Muscle of leg (tissue), 11 donors: ENCODE measurements around the gene WDR74. TPM values are rescaled to one million over a fixed set of nuclear protein-coding genes. Genes with fewer than 3 reads are reported as not detected.
"Not testable (repeated sequence)": the region's sequence is repeated elsewhere in the genome, so short reads cannot be mapped to it uniquely, and the experiment has no call there.

ENCODE experiments used
- DNase-seq: peaks from one replicate; pipeline ENCODE4 v3.0.0; 2013
- H3K27ac ChIP-seq: one replicate; pipeline ENCODE4 v1.5.1; 2013; ENCODE audit warnings: mild to moderate bottlenecking, low read length, control low read depth
- H3K27me3 ChIP-seq: one replicate; pipeline ENCODE4 v1.6.1; 2013; ENCODE audit warnings: low read length; ENCODE audit not compliant: control insufficient read depth, insufficient read depth
- H3K36me3 ChIP-seq: one replicate; pipeline ENCODE4 v1.6.1; 2013; ENCODE audit warnings: low read length; ENCODE audit not compliant: control insufficient read depth, insufficient read depth
- H3K4me1 ChIP-seq: one replicate; pipeline ENCODE4 v1.6.1; 2013; ENCODE audit warnings: low read length; ENCODE audit not compliant: control insufficient read depth, insufficient read depth
- H3K4me3 ChIP-seq: one replicate; pipeline ENCODE4 v1.5.1; 2013; ENCODE audit warnings: low read length, control low read depth
- H3K9me3 ChIP-seq: replicated peaks from 2 replicates; pipeline ENCODE4 v1.6.1; 2013; ENCODE audit warnings: low read depth, low read length; ENCODE audit not compliant: control insufficient read depth
- WGBS: methylation state at CpG from one replicate; pipeline ENCODE4 v1.1.5; 2013; ENCODE audit warnings: missing lambda C conversion rate; ENCODE audit not compliant: insufficient coverage; 5-methylcytosine and 5-hydroxymethylcytosine counted together
- polyA plus RNA-seq, 8 donors: library from polyadenylated mRNA; unstranded; fragments of 120-200 nt; gene quantifications; one replicate each; pipeline versions ENCODE4 v1.2.1 to v1.2.3, GENCODE V29; 2013; ENCODE audit warnings: inconsistent platforms in 1 of 8, low replicate concordance in 1 of 8; ENCODE audit not compliant: insufficient read length in 8 of 8, insufficient read depth in 1 of 8
- total RNA-seq: library from RNA; stranded (reverse); fragments of 120-200 nt; gene quantifications from one replicate; pipeline ENCODE4 v1.2.4, GENCODE V29; 2013

WDR74 gene
- total and polyA plus RNA-seq, 9 donors, result 28.3 to 41.8 (median 34.9) TPM

GRCh38 chr11:62841361-62842170 lies 2.2 kb upstream of the WDR74 start:
- no peaks in the 10 kb centered on the region for H3K27me3 ChIP-seq
- H3K4me3 ChIP-seq, result peak overlapping the region; percentile 99
- peaks cover 5% of the 10 kb centered on the region for H3K36me3 ChIP-seq
- 0% methylated on average over 20 of the region's 33 CpGs for WGBS
- peak; percentile 99 for DNase-seq
- H3K4me1 ChIP-seq, result peaks cover 29% of the 10 kb centered on the region
- peak overlapping the region; percentile 100 for H3K27ac ChIP-seq
- H3K9me3 ChIP-seq, result no peaks in the 10 kb centered on the region

- not testable (repeated sequence) for H3K9me3 ChIP-seq, H3K27me3 ChIP-seq
- peaks cover 12% of the 10 kb centered on the region for H3K36me3 ChIP-seq
- 0% methylated on average over 32 of the region's 41 CpGs for WGBS
- H3K4me3 ChIP-seq, result peak overlapping the region; percentile 99
- H3K4me1 ChIP-seq, result peaks cover 29% of the 10 kb centered on the region
- peak; percentile 76 for DNase-seq
- H3K27ac ChIP-seq, result peak overlapping the region; percentile 100
Observed at GRCh38 chr11:62840721-62841360, 1.5 kb upstream of the WDR74 start.

GRCh38 chr11:62835336-62835735 lies 4.1 kb downstream of the WDR74 start:
- Histone ChIP-seq H3K36me3 (peaks cover 38% of the 10 kb centered on the region), H3K9me3 (no peaks in the 10 kb centered on the region), H3K4me1 (peaks cover 27% of the 10 kb centered on the region), H3K4me3 (no peak overlapping the region), H3K27ac (no peak overlapping the region), H3K27me3 (no peaks in the 10 kb centered on the region)
- 97% methylated on average over 3 of the region's 8 CpGs for WGBS
- no peak for DNase-seq

GRCh38 chr11:62832336-62833234 lies 6.8 kb downstream of the WDR74 start, which contains the start of gene TEX54:
Gene TEX54, minus strand, starts transcription at chr11:62832841.
- H3K9me3 ChIP-seq, result no peaks in the 10 kb centered on the region
- H3K4me3 ChIP-seq, result peak within 1 kb of the TSS; percentile 97
- peak within 1 kb of the TSS; percentile 100 for H3K27ac ChIP-seq
- peaks cover 45% of the 10 kb centered on the region for H3K36me3 ChIP-seq
- H3K4me1 ChIP-seq, result peaks cover 27% of the 10 kb centered on the region
- WGBS, result 8% methylated on average over 34 of the region's 40 CpGs
- peak; percentile 56 for DNase-seq
- no peaks in the 10 kb centered on the region for H3K27me3 ChIP-seq

GRCh38 chr11:62831520-62832335 lies 7.7 kb downstream of the WDR74 start, which contains the start of gene STX5:
Gene STX5, minus strand, starts transcription at chr11:62832051. Its CDS starts 808 bp downstream, at chr11:62831243.
- no peaks in the 10 kb centered on the region for H3K27me3 ChIP-seq
- whole genome bisulfite sequencing, result under 1% methylated on average over 49 of the region's 65 CpGs
- DNase-seq, result peak; percentile 99
- H3K4me3 ChIP-seq, result peak within 1 kb of the TSS; percentile 97
- H3K36me3 ChIP-seq, result peaks cover 52% of the 10 kb centered on the region
- peaks cover 27% of the 10 kb centered on the region for H3K4me1 ChIP-seq
- H3K9me3 ChIP-seq, result no peaks in the 10 kb centered on the region
- peak within 1 kb of the TSS; percentile 100 for H3K27ac ChIP-seq

- H3K36me3 ChIP-seq, result peaks cover 48% of the 10 kb centered on the region
- peak overlapping the region; percentile 97 for H3K4me3 ChIP-seq
- no peaks in the 10 kb centered on the region for H3K27me3 ChIP-seq
- H3K4me1 ChIP-seq, result peaks cover 27% of the 10 kb centered on the region
- peak overlapping the region; percentile 100 for H3K27ac ChIP-seq
- under 1% methylated on average over 24 of the region's 33 CpGs for WGBS
- DNase-seq, result no peak
- H3K9me3 ChIP-seq, result no peaks in the 10 kb centered on the region
Observed at GRCh38 chr11:62830904-62831519, 8.4 kb downstream of the WDR74 start.

GRCh38 chr11:62828130-62828529 lies 11.3 kb downstream of the WDR74 start:
- peaks cover 22% of the 10 kb centered on the region for H3K4me1 ChIP-seq
- H3K9me3 ChIP-seq, DNase-seq, H3K27ac ChIP-seq, H3K4me3 ChIP-seq, H3K27me3 ChIP-seq: not testable (repeated sequence)
- WGBS, result 86% methylated on average over 1 of the region's 8 CpGs
- H3K36me3 ChIP-seq, result peaks cover 48% of the 10 kb centered on the region

GRCh38 chr11:62823677-62824076 lies 15.7 kb downstream of the WDR74 start:
- no peak for DNase-seq
- peaks cover 78% of the 10 kb centered on the region for H3K36me3 ChIP-seq
- H3K9me3 ChIP-seq, result no peaks in the 10 kb centered on the region
- H3K27ac ChIP-seq, result no peak overlapping the region
- H3K4me1 ChIP-seq, result no peaks in the 10 kb centered on the region
- no peaks in the 10 kb centered on the region for H3K27me3 ChIP-seq
- no peak overlapping the region for H3K4me3 ChIP-seq
- 90% methylated on average over 2 of the region's 3 CpGs for WGBS

- H3K4me3 ChIP-seq, result no peak overlapping the region
- DNase-seq, result no peak
- no peaks in the 10 kb centered on the region for H3K4me1 ChIP-seq
- H3K27me3 ChIP-seq, result no peaks in the 10 kb centered on the region
- WGBS, result 97% methylated on average over 2 of the region's 4 CpGs
- H3K9me3 ChIP-seq, result no peaks in the 10 kb centered on the region
- H3K36me3 ChIP-seq, result peaks cover 53% of the 10 kb centered on the region
- H3K27ac ChIP-seq, result no peak overlapping the region
Observed at GRCh38 chr11:62817129-62817528, 22.3 kb downstream of the WDR74 start.
